Liver (tissue), 9 donors: ENCODE data around the gene KANK4. TPM values are rescaled to one million over a fixed set of nuclear protein-coding genes. Genes with fewer than 3 reads are reported as not detected.

Source experiments
- DNase-seq: peaks from one replicate; pipeline ENCODE4 v3.0.0-alpha.2; 2017; ENCODE audit warnings: low spot score
- H3K27ac ChIP-seq, 2 donors: one replicate each; pipeline ENCODE4 v1.7.0; 2013; ENCODE audit warnings: inconsistent platforms in 2 of 2, low read length in 2 of 2, control low read depth in 1 of 2, low read depth in 1 of 2, mild to moderate bottlenecking in 1 of 2
- H3K27me3 ChIP-seq, 4 donors: one replicate each; pipeline versions ENCODE4 v1.6.1 to v1.7.0; 2013; ENCODE audit warnings: low read length in 3 of 4, inconsistent platforms in 1 of 4, mild to moderate bottlenecking in 1 of 4, moderate library complexity in 1 of 4; ENCODE audit not compliant: control insufficient read depth in 4 of 4, insufficient read depth in 4 of 4
- H3K36me3 ChIP-seq, 4 donors: one replicate each; pipeline versions ENCODE4 v1.6.1 to v1.7.0; 2013; ENCODE audit warnings: low read length in 3 of 4, mild to moderate bottlenecking in 3 of 4, low read depth in 1 of 4, moderate library complexity in 1 of 4; ENCODE audit not compliant: control insufficient read depth in 4 of 4, insufficient read depth in 3 of 4
- H3K4me1 ChIP-seq, 4 donors: one replicate each; pipeline versions ENCODE4 v1.6.1 to v1.7.0; 2013; ENCODE audit warnings: low read length in 3 of 4, mild to moderate bottlenecking in 3 of 4, moderate library complexity in 1 of 4; ENCODE audit not compliant: control insufficient read depth in 4 of 4, insufficient read depth in 4 of 4
- H3K4me3 ChIP-seq, 3 donors: one replicate each; pipeline versions ENCODE4 v1.6.1 to v1.7.0; 2013; ENCODE audit warnings: low read length in 3 of 3, control low read depth in 1 of 3, low read depth in 1 of 3, mild to moderate bottlenecking in 1 of 3
- H3K9ac ChIP-seq, 2 donors: one replicate each; pipeline ENCODE4 v1.7.0; 2013; ENCODE audit warnings: low read length in 2 of 2, mild to moderate bottlenecking in 2 of 2, moderate library complexity in 2 of 2, control low read depth in 1 of 2, low read depth in 1 of 2
- H3K9me3 ChIP-seq, 4 donors: one replicate each; pipeline versions ENCODE4 v1.6.1 to v1.7.0; 2013; ENCODE audit warnings: low read length in 3 of 4; ENCODE audit not compliant: control insufficient read depth in 4 of 4
- EGR1 ChIP-seq, 2 donors: IDR thresholded peaks; 2 replicates each; pipeline ENCODE4 v1.6.1; 2016 to 2018; ENCODE audit warnings: antibody characterized with exemption in 2 of 2, low read depth in 2 of 2
- FOXA1 ChIP-seq: IDR thresholded peaks from 2 replicates; pipeline ENCODE4 v1.6.1; 2016; ENCODE audit warnings: antibody characterized with exemption
- GABPA ChIP-seq, 2 donors: IDR thresholded peaks in 1 of 2; conservative IDR thresholded peaks in 1 of 2; 2 replicates each; pipeline ENCODE4 v1.6.1; 2016; ENCODE audit warnings: antibody characterized with exemption in 2 of 2, mild to moderate bottlenecking in 1 of 2, moderate library complexity in 1 of 2
- HNF4A ChIP-seq, 2 donors: conservative IDR thresholded peaks; 2 replicates each; pipeline ENCODE4 v1.6.1; 2016; ENCODE audit warnings: antibody characterized with exemption in 2 of 2, mild to moderate bottlenecking in 2 of 2
- HNF4G ChIP-seq: IDR thresholded peaks from 2 replicates; pipeline ENCODE4 v1.6.1; 2016; ENCODE audit warnings: antibody characterized with exemption
- JUND ChIP-seq, 2 donors: IDR thresholded peaks; 2 replicates each; pipeline ENCODE4 v1.6.1; 2016; ENCODE audit warnings: antibody characterized with exemption in 2 of 2
- NR2F2 ChIP-seq: IDR thresholded peaks from 2 replicates; pipeline ENCODE4 v1.6.1; 2016; ENCODE audit warnings: antibody characterized with exemption
- RAD21 ChIP-seq, 2 donors: IDR thresholded peaks; 2 replicates each; pipeline ENCODE4 v1.6.1; 2016; ENCODE audit warnings: antibody characterized with exemption in 2 of 2, mild to moderate bottlenecking in 2 of 2
- RXRA ChIP-seq, 2 donors: IDR thresholded peaks; 2 replicates each; pipeline ENCODE4 v1.6.1; 2017 to 2018; ENCODE audit warnings: antibody characterized with exemption in 2 of 2, mild to moderate bottlenecking in 1 of 2
- SP1 ChIP-seq: IDR thresholded peaks from 2 replicates; pipeline ENCODE4 v1.6.1; 2018; ENCODE audit warnings: antibody characterized with exemption, mild to moderate bottlenecking
- TAF1 ChIP-seq: conservative IDR thresholded peaks from 2 replicates; pipeline ENCODE4 v1.6.1; 2016; ENCODE audit warnings: antibody characterized with exemption, mild to moderate bottlenecking
- YY1 ChIP-seq: IDR thresholded peaks from 2 replicates; pipeline ENCODE4 v1.6.1; 2016; ENCODE audit warnings: antibody characterized with exemption, mild to moderate bottlenecking
- WGBS: extraction: QIAGEN DNeasy Blood & Tissue Kit; methylation state at CpG from one replicate; pipeline ENCODE4 v1.1.7; 2013; 5-methylcytosine and 5-hydroxymethylcytosine counted together
- polyA plus RNA-seq, 2 donors: library from polyadenylated mRNA; stranded (reverse) in 1 of 2; unstranded in 1 of 2; fragments of 200-250 nt in 1 of 2; fragments of >200 nt in 1 of 2; fragmentation: Nextera tagmentation in 1 of 2; extraction: Ambion mirVana in 1 of 2; gene quantifications; one replicate each; pipeline versions ENCODE4 v1.2.1 to v1.2.3, GENCODE V29; 2013 to 2015
- total RNA-seq, 2 donors: library from RNA; depleted of rRNA; stranded (reverse); fragments of >200 nt; gene quantifications; one replicate each; pipeline ENCODE4 v1.2.3, GENCODE V29; 2014
- TF ChIP-seq, protein P1 (sequence below): IDR thresholded peaks from 2 replicates; pipeline ENCODE4 v1.6.1; 2016; ENCODE audit warnings: antibody characterized with exemption
- TF ChIP-seq, protein P2 (sequence below): IDR thresholded peaks from 2 replicates; pipeline ENCODE4 v1.6.1; 2016; ENCODE audit warnings: antibody characterized with exemption
- TF ChIP-seq, protein P3 (sequence below): IDR thresholded peaks from 2 replicates; pipeline ENCODE4 v1.6.1; 2016; ENCODE audit warnings: antibody characterized with exemption
- TF ChIP-seq, protein P4 (sequence below): IDR thresholded peaks from 2 replicates; pipeline ENCODE4 v1.6.1; 2016; ENCODE audit warnings: antibody characterized with exemption, mild to moderate bottlenecking
- TF ChIP-seq, protein P5 (sequence below): fragments of 150-350 bp; IDR thresholded peaks from 2 replicates; pipeline ENCODE4 v1.5.1; 2017; ENCODE audit warnings: improper control_type of control experiment, low read depth, low read length; ENCODE audit not compliant: missing input control
- donor health status: healthy.
- donor health status: healthy.
- donor health status: healthy.
- donor health status: healthy.
- donor health status: healthy.

Gene KANK4
- total and polyA plus RNA-seq, 4 donors: 0.58 to 4.6 (median 1.1) TPM

DNA sequence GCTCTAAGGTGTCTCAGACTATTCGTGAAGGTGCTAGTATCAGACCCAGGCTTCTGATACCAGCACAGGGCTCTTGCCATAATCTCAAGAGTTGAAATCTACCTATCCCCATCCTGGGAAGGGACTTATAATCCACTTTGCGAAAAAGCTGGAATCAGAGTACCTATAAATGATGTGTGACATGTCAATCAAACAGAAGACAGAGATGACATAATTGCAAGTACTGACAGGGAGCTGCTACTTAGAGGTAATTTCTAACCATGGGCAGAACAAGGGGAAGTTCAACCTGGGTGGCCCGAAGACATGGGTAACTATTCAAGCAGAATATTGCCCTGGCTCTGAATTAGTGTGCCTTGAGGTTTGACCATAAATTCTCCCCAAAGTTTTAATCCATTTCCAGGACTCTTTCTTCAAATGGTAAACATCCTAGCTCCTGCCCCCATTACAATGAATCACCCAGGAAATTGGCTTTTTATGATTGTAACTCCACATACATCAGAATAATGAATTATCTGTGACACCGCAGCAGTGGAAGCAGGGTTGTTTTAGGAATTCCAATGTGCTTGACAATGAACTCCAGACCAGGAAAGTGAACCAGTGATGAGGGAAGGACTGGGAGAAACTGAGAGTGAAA, 37.2 kb downstream of the KANK4 start (continued):
- no peak for TF ChIP-seq SP1
- no peak for TF ChIP-seq RAD21 (IDR thresholded peaks at IDR 0.05)

DNA sequence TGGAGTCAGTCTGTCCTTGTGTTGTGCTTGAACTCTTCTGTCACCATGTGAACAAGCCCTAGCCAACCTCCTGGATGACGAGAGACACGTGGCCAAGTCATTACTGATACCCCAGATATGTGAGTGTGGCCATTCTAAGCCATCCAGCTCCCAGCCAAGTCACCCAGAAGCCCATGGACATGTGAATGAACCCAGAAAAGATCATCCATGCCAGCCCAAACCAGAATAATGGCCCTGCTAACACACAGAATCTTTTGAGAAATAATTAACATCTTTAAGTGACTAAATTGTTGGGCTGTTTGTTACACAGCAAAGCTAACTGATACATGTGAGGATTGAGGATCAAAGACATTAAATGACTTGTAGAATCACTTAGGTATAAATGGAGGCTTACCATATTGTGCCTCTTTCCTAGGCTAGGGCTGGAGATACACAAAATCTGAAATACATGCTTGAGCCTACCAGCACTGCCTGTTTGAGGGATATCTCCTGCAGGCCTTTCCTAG, 38.2 kb downstream of the KANK4 start:
- TF ChIP-seq JUND (IDR thresholded peaks at IDR 0.05): no peak
- TF ChIP-seq, protein P1, sequence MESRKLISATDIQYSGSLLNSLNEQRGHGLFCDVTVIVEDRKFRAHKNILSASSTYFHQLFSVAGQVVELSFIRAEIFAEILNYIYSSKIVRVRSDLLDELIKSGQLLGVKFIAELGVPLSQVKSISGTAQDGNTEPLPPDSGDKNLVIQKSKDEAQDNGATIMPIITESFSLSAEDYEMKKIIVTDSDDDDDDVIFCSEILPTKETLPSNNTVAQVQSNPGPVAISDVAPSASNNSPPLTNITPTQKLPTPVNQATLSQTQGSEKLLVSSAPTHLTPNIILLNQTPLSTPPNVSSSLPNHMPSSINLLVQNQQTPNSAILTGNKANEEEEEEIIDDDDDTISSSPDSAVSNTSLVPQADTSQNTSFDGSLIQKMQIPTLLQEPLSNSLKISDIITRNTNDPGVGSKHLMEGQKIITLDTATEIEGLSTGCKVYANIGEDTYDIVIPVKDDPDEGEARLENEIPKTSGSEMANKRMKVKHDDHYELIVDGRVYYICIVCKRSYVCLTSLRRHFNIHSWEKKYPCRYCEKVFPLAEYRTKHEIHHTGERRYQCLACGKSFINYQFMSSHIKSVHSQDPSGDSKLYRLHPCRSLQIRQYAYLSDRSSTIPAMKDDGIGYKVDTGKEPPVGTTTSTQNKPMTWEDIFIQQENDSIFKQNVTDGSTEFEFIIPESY: no peak
- no peak for TF ChIP-seq HNF4G
- TF ChIP-seq TAF1: no peak
- no peak for TF ChIP-seq YY1
- TF ChIP-seq, protein P2, sequence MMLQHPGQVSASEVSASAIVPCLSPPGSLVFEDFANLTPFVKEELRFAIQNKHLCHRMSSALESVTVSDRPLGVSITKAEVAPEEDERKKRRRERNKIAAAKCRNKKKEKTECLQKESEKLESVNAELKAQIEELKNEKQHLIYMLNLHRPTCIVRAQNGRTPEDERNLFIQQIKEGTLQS: no peak
- TF ChIP-seq NR2F2: no peak
- TF ChIP-seq, protein P3, sequence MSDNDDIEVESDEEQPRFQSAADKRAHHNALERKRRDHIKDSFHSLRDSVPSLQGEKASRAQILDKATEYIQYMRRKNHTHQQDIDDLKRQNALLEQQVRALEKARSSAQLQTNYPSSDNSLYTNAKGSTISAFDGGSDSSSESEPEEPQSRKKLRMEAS: no peak
- no peak for TF ChIP-seq GABPA (IDR thresholded peaks at IDR 0.05 in 1 of 2, conservative IDR thresholded peaks at IDR 0.05 in 1 of 2)
- no peak for TF ChIP-seq RAD21 (IDR thresholded peaks at IDR 0.05)
- no peak for TF ChIP-seq EGR1 (IDR thresholded peaks at IDR 0.05; ENCODE audit: low read depth in 2 of 2)
- TF ChIP-seq SP1: no peak
- TF ChIP-seq, protein P4, sequence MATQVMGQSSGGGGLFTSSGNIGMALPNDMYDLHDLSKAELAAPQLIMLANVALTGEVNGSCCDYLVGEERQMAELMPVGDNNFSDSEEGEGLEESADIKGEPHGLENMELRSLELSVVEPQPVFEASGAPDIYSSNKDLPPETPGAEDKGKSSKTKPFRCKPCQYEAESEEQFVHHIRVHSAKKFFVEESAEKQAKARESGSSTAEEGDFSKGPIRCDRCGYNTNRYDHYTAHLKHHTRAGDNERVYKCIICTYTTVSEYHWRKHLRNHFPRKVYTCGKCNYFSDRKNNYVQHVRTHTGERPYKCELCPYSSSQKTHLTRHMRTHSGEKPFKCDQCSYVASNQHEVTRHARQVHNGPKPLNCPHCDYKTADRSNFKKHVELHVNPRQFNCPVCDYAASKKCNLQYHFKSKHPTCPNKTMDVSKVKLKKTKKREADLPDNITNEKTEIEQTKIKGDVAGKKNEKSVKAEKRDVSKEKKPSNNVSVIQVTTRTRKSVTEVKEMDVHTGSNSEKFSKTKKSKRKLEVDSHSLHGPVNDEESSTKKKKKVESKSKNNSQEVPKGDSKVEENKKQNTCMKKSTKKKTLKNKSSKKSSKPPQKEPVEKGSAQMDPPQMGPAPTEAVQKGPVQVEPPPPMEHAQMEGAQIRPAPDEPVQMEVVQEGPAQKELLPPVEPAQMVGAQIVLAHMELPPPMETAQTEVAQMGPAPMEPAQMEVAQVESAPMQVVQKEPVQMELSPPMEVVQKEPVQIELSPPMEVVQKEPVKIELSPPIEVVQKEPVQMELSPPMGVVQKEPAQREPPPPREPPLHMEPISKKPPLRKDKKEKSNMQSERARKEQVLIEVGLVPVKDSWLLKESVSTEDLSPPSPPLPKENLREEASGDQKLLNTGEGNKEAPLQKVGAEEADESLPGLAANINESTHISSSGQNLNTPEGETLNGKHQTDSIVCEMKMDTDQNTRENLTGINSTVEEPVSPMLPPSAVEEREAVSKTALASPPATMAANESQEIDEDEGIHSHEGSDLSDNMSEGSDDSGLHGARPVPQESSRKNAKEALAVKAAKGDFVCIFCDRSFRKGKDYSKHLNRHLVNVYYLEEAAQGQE: no peak
- TF ChIP-seq, protein P5, sequence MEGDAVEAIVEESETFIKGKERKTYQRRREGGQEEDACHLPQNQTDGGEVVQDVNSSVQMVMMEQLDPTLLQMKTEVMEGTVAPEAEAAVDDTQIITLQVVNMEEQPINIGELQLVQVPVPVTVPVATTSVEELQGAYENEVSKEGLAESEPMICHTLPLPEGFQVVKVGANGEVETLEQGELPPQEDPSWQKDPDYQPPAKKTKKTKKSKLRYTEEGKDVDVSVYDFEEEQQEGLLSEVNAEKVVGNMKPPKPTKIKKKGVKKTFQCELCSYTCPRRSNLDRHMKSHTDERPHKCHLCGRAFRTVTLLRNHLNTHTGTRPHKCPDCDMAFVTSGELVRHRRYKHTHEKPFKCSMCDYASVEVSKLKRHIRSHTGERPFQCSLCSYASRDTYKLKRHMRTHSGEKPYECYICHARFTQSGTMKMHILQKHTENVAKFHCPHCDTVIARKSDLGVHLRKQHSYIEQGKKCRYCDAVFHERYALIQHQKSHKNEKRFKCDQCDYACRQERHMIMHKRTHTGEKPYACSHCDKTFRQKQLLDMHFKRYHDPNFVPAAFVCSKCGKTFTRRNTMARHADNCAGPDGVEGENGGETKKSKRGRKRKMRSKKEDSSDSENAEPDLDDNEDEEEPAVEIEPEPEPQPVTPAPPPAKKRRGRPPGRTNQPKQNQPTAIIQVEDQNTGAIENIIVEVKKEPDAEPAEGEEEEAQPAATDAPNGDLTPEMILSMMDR: no peak
- TF ChIP-seq FOXA1: no peak
- no peak for TF ChIP-seq HNF4A (conservative IDR thresholded peaks at IDR 0.05)
- no peak for TF ChIP-seq RXRA (IDR thresholded peaks at IDR 0.05)
- peaks cover 0 to 5% (median 4%) of the 10 kb centered on the region in 4 donors for H3K9me3 ChIP-seq
- peaks cover 0 to 9% (median under 1%) of the 10 kb centered on the region in 4 donors for H3K36me3 ChIP-seq
- 89% methylated on average over 2 of the region's 2 CpGs for WGBS
- H3K27me3 ChIP-seq: no peaks in the 10 kb centered on the region
- H3K4me1 ChIP-seq: peaks cover 0 to 3% (median 2%) of the 10 kb centered on the region in 4 donors
- DNase-seq: no peak
- no peak overlapping the region for H3K9ac ChIP-seq
- H3K4me3 ChIP-seq: no peak overlapping the region
- H3K27ac ChIP-seq: no peak overlapping the region
